PC-9 (cell line): ENCODE results near the gene DOCK7. TPM values are rescaled to one million over a fixed set of nuclear protein-coding genes. Genes with fewer than 3 reads are reported as not detected.

ENCODE experiments used
- BruUV-seq: library from RNA; stranded (reverse); fragments of 400-500 nt; replicated peaks from 2 replicates; lab custom pipeline; 2021; lab: Mats Ljungman, UMichigan
- CTCF ChIA-PET: fragments of 300-600 bp; sonication (Branson Sonifier 250); formaldehyde crosslinking; loops from one replicate; lab custom pipeline; 2022; ENCODE audit warnings: antibody characterized with exemption; lab: Charles Lee
- POLR2A ChIA-PET: fragments of 300-600 bp; sonication (Branson Sonifier 250); formaldehyde crosslinking; loops from one replicate; lab custom pipeline; 2022; ENCODE audit warnings: antibody characterized with exemption; ENCODE audit not compliant: unreplicated experiment; lab: Charles Lee
- DNase-seq, 2 experiments: peaks; one replicate each; pipeline versions ENCODE4 v3.0.0 to v3.0.0-alpha.2; 2015 to 2022; ENCODE audit warnings: mixed read lengths in 1 of 2
- H2AFZ ChIP-seq: fragments of 200-600 bp; sonication (generic); 2 replicates; pipeline ENCODE4 v1.8.1; 2017; ENCODE audit warnings: antibody characterized with exemption
- H3F3A ChIP-seq: fragments of 200-600 bp; sonication (generic); 2 replicates; pipeline ENCODE4 v1.8.1; 2017; ENCODE audit warnings: antibody characterized with exemption, mild to moderate bottlenecking, low read depth; ENCODE audit not compliant: insufficient read depth
- H3K27ac ChIP-seq: fragments of 200-600 bp; sonication (generic); 2 replicates; pipeline ENCODE4 v1.6.1; 2016; ENCODE audit warnings: mixed run types
- H3K27me3 ChIP-seq: fragments of 200-600 bp; sonication (generic); 2 replicates; pipeline ENCODE4 v1.6.1; 2016; ENCODE audit warnings: low read depth, mixed run types; ENCODE audit not compliant: insufficient read depth
- H3K36me3 ChIP-seq: fragments of 200-600 bp; sonication (generic); 2 replicates; pipeline ENCODE4 v1.6.1; 2016; ENCODE audit warnings: low read depth, mixed run types
- H3K4me1 ChIP-seq: fragments of 200-600 bp; sonication (generic); replicated peaks from 2 replicates; pipeline ENCODE4 v1.6.1; 2016; ENCODE audit warnings: mixed run types; ENCODE audit not compliant: insufficient read depth
- H3K4me2 ChIP-seq: fragments of 200-600 bp; sonication (generic); 2 replicates; pipeline ENCODE4 v1.6.1; 2017; ENCODE audit warnings: mixed run types
- H3K4me3 ChIP-seq: fragments of 200-600 bp; sonication (generic); 2 replicates; pipeline ENCODE4 v1.6.1; 2016; ENCODE audit warnings: mixed run types
- H3K79me2 ChIP-seq: fragments of 200-600 bp; sonication (generic); 2 replicates; pipeline ENCODE4 v1.6.1; 2017; ENCODE audit warnings: low read depth, mixed run types
- H3K9me2 ChIP-seq: fragments of 200-600 bp; sonication (generic); 2 replicates; pipeline ENCODE4 v1.8.1; 2017; ENCODE audit warnings: mild to moderate bottlenecking; ENCODE audit not compliant: insufficient read depth
- H3K9me3 ChIP-seq: fragments of 200-600 bp; sonication (generic); 2 replicates; pipeline ENCODE4 v1.8.1; 2016; ENCODE audit warnings: low read depth; ENCODE audit not compliant: insufficient read depth
- H4K20me1 ChIP-seq: fragments of 200-600 bp; sonication (generic); 2 replicates; pipeline ENCODE4 v1.8.1; 2017; ENCODE audit not compliant: insufficient read depth
- CTCF ChIP-seq: fragments of 200-600 bp; sonication (generic); conservative IDR thresholded peaks from 2 replicates; pipeline ENCODE4 v1.6.1; 2017; ENCODE audit warnings: mixed run types, antibody characterized with exemption, mild to moderate bottlenecking, moderate library complexity
- EZH2 ChIP-seq: fragments of 200-600 bp; sonication (generic); IDR thresholded peaks from 2 replicates; pipeline ENCODE4 v1.8.0; 2017; ENCODE audit warnings: antibody characterized with exemption, low read depth
- intact Hi-C: fragments of 100-400 bp; cut with micrococcal nuclease; formaldehyde crosslinking; loops from one replicate; pipeline ENCODE4 v1.10.0; 2022; ENCODE audit not compliant: unreplicated experiment
- total RNA-seq: library from RNA; stranded (reverse); gene quantifications from 2 replicates; pipeline ENCODE4 v1.2.3, GENCODE V29; 2021

Gene DOCK7
- total RNA-seq, 1 experiment from 2014 or later = 34.0 TPM

GRCh38 chr1:62716397-62716796 is 28.2 kb upstream of the DOCK7 start:
- H2AFZ ChIP-seq = no peak overlapping the region
- no peak for DNase-seq
- CTCF ChIA-PET = no interaction called here

GRCh38 chr1:62712336-62713243 is 24.4 kb upstream of the DOCK7 start:
- H3K27me3 ChIP-seq = no peaks in the 10 kb centered on the region
- no peak overlapping the region for H3K4me3 ChIP-seq
- no peaks in the 10 kb centered on the region for H3K9me3 ChIP-seq
- ChIA-PET POLR2A (no interaction called here), CTCF (no interaction called here)
- no TSS peak for BruUV-seq
- intact Hi-C loops = no loop called here
- no peaks in the 10 kb centered on the region for H3K79me2 ChIP-seq
- H3K36me3 ChIP-seq = no peaks in the 10 kb centered on the region
- no peaks in the 10 kb centered on the region for H3K9me2 ChIP-seq
- no peak for TF ChIP-seq CTCF
- TF ChIP-seq EZH2 = no peak
- peaks cover 5% of the 10 kb centered on the region for H3F3A ChIP-seq
- H3K4me2 ChIP-seq = no peak overlapping the region
- no peak for DNase-seq
- H4K20me1 ChIP-seq = no peaks in the 10 kb centered on the region
- no peak overlapping the region for H2AFZ ChIP-seq
- no peaks in the 10 kb centered on the region for H3K4me1 ChIP-seq
- no peak overlapping the region for H3K27ac ChIP-seq

More at GRCh38 chr1:62716397-62716796, 28.2 kb upstream of the DOCK7 start:
- Histone ChIP-seq H4K20me1 (no peaks in the 10 kb centered on the region), H3K36me3 (no peaks in the 10 kb centered on the region), H3K9me3 (no peaks in the 10 kb centered on the region), H3K9me2 (no peaks in the 10 kb centered on the region), H3F3A (peaks cover 5% of the 10 kb centered on the region), H3K27me3 (no peaks in the 10 kb centered on the region), H3K79me2 (no peaks in the 10 kb centered on the region), H3K4me3 (no peak overlapping the region), H3K27ac (no peak overlapping the region), H3K4me1 (no peaks in the 10 kb centered on the region), H3K4me2 (no peak overlapping the region)
- intact Hi-C loops = no loop called here
- BruUV-seq = no TSS peak
- POLR2A ChIA-PET = no interaction called here
- TF ChIP-seq CTCF (no peak), EZH2 (no peak)

- Histone ChIP-seq H2AFZ (no peak overlapping the region), H3K27me3 (no peaks in the 10 kb centered on the region), H3K9me2 (no peaks in the 10 kb centered on the region), H4K20me1 (no peaks in the 10 kb centered on the region), H3K4me2 (no peak overlapping the region), H3K36me3 (no peaks in the 10 kb centered on the region), H3K27ac (no peak overlapping the region), H3F3A (no peaks in the 10 kb centered on the region), H3K9me3 (no peaks in the 10 kb centered on the region), H3K4me1 (no peaks in the 10 kb centered on the region), H3K4me3 (no peak overlapping the region), H3K79me2 (no peaks in the 10 kb centered on the region)
- TF ChIP-seq EZH2 = no peak
- TF ChIP-seq CTCF = no peak
- no TSS peak for BruUV-seq
- DNase-seq = no peak
- intact Hi-C loops = no loop called here
- ChIA-PET CTCF (no interaction called here), POLR2A (no interaction called here)
Observed at GRCh38 chr1:62707744-62708120, 19.5 kb upstream of the DOCK7 start.
